T-helper 2 cell (primary cell): ENCODE data around the gene RFESD.
A peak's percentile ranks its signal among the peaks of the same experiment; 100 is the strongest.

Source experiments
- DNase-seq, 5 experiments: peaks; one replicate each; pipeline versions ENCODE4 v3.0.0 to v3.0.0-alpha.2; 2012 to 2022
- total RNA-seq, 2 donors: gene quantifications; one replicate each; lab custom pipeline; 2026; lab: John Stamatoyannopoulos, UW

Gene RFESD
- total RNA-seq: 1.2 to 4.0 reads per million in 2 donors

DNA sequence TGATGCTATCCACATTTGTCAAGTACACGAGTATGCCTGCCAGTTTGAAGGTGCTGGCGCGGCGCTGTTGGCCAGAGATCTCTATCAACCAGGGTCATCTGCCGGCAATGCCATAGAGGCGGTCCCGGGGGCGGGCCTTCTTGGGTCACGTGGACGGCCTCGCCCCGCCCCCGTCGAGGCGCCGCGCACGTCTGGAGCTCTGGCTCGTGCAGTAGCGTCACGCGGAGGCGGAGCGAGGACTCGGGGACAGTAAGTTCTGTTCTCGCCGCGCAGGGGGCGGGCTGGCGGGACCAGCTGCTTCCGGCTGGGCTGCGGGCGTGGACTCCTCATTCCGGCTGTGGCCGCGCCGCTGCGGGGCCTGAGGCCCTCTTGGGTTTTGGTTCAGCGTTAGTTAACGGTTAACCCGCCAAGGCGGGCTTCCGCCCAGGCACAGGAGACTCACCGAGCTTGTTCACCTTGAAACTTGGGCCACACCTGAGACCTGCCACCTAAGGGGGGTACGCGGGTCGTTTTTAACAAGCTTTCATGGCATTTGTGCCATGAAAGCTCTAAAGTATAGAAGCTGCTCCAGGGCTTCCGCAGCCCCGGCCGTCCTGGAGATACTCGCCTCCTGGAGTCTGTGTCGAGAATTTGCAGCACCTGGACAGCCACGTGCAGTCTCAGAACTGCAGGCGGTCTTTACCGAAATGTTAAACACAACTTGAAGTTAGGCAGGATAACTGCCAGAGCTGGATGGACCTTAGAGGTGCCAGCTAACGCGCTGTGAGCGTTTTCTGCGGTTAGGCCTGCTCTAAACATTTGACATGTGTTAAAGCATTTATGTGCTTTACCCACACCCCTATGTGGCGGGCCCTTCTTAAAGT lies at the start of gene RFESD:
Gene RFESD (plus strand): TSS at position 209 of the 863 bp plus-strand sequence. CDS start 5,495 bp downstream, outside the sequence.
- DNase-seq: peak; percentile 87 to 98 (median 90)

DNA sequence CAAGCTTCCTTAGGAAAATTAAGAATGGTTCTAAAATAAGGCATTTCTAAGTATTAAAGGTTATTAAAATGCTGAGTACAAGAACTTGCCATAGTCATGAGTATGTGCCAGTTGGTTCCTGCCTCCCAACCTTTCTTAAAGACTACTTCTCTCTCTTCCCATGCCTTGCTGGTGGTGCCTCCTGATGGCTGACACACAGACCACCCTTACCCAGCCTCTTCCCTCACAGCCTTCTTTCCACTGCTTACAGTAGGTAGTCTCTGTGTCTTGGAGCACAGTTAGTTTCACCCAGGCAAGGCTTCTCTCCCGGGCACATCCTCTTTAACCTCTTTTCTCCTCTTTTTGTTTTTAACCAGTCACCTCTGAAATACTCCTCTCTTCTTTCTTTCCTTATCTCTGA lies 47.3 kb upstream of the RFESD start:
- DNase-seq: no peak

DNA sequence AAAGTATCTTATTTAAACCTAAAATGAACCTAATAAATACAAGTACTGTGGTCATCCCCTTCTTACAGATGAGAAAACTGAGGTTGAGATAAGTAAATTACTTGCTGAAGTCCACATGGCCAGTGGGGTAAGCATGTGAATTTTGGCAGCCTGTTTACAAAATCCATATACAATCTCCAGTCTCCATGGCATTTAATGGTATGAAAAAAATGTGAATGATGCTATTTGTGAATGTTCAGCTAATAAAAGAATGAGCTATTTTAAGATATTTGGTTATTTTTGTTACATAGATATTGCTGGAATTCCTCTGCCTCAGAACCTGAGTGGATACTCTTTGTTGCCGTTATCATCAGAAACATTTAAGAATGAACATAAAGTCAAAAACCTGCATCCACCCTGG lies 46.0 kb upstream of the RFESD start:
- DNase-seq: no peak

DNA sequence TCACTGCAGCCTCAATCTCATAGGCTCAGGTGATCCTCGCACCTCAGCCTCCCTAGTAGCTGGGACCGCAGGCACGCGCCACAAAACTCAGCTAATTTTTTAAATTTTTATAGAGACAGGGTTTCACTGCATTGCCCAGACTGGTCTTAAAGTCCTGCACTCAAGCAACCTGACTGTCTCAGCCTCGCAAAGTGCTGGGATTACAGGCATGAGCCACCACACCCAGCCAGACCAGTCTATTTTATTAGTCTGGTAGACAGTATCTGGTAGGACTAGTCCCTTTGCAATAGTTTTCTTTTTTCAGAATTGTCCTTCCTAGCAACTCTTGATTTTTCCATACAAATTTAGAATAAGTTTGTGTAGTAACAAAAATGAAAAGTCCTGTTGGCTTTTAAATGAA lies 40.8 kb upstream of the RFESD start:
- no peak for DNase-seq

DNA sequence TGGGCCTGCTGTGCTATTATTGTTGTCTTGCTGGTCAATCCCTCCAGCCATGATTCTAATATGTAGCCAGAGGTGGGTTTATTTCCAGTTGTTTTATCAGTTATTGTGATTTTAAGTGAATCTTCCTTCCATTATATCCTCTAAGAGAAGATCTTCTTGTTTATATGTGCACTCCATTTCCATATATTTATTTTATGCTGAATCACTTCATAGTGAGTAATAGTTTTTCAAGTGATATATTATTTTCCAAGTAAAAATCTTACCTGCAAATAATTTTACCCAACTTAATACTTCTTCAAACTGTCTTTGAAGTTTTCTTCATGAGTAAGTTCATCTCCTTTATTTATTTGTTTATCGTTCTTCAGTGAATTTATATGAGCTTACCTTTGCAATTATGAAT lies 40.2 kb upstream of the RFESD start:
- no peak for DNase-seq

DNA sequence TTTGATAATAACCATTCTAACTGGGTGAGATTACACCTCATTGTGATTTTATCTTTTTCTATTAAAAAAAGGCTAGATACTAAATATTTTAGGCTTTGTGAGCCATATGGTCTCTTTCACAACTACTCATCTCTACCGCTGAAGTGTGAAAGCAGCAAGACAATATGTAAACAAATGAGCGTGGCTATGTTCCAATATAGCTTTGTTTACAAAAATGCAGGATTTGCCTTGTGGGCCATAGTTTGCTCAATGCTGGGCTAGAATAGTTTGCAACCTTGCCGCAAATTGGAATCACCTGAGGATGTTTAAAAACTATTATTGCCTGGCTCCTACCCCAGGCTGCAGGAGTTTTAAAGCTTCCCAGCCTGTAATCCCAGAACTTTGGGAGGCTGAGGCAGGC lies 36.9 kb upstream of the RFESD start:
- DNase-seq: no peak

DNA sequence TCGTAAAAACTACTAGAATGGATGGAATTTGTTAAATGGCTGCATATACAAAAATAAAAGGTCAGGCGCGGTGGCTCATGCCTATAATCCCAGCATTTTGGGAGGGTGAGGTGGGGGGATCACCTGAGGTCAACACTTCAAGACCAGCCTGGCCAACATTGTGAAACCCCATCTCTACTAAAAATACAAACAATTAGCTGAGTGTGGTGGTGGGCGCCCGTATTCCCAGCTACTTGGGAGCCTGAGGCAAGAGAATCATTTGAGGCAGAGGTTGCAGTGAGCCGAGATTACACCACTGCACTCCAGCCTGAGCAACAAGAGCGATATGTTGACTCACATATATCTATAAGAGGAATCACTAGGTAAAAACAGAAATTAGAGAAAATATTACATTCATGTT lies 36.0 kb upstream of the RFESD start:
- no peak for DNase-seq

DNA sequence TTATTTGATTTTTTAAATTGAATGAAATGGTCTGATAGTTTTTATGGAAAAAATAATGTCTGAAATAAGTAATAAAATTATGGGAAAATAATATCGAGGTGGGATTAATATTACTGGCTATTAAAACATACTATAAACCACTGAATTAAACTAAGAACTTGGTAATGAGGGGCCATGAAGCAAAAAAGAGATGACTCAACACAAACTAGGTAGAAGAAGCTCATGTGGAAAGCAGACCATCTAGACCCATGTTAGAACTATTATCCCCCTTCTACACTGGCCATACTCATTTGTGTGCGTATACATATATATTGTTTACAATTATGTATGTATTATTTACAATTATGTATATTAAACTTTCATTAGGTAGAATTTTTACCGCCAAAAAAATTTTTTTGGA lies 35.2 kb upstream of the RFESD start:
- DNase-seq: no peak

DNA sequence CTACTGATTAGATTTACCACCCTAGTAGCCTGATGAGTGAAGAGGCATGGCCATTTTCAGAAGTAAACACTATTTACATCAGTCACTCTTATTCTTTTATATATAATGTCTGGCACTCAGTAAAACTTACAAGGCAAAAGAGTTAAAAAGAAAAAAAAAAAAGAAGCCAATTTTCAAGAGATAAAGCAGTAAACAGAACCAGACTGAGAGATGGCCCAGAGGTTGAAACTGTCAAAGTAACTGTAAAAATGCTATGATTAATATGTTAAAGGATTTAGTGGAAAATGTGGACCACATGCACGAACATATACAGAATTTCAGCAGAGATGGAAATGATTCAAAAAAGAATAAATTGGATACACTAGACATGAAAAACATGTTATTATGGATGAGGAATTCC lies 33.1 kb upstream of the RFESD start:
- DNase-seq: no peak

DNA sequence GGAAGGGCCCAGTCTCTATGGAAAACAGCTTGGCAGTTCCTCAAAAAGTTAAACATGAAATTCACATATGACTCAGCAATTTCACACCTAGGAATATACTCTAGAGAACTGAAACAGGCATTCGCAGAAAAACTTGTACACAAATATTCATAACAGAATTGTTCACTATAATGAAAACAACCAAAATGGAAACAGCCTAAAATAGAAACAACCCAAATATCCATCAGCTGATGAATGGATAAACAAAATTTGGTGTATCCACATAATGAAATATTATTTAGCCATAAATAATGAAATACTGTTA lies 31.5 kb upstream of the RFESD start:
- DNase-seq: no peak

DNA sequence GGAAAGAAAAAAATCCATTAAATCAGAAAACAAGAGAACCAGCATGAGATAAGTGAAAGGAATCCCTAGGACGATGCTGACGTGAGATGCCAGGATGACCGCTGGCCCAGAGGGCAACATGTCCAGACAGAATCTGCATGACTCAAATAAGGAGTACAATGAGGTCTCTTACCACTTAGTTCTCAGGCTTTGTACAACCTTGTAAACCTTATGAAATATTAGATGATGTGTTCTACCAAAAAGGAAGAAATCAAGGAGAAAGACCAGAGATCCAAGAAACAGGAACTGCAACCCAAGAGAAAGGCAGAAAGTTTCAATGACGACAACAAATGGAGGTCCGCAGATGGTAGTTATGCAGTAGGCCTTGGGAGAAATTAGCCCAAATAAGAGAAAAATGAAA lies 29.5 kb upstream of the RFESD start:
- no peak for DNase-seq

DNA sequence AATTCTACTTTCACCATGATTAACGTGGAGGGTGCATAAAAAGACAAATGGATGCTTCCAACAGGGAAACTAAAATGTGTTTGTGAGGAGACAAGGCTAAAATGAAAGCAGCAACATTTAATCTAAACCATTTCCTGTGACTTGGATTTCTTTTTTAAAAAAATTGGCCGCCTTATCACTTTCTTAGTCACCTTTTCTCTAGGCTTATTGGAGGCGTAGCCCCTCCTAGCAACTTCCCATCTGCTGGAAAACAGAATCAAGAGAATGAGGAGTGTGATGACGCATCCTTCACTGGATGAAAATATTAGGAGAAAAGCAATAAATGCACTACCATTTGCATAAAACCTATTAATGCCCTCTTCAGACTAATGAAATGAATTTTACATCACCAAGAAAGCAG lies 27.5 kb upstream of the RFESD start:
- DNase-seq: no peak

DNA sequence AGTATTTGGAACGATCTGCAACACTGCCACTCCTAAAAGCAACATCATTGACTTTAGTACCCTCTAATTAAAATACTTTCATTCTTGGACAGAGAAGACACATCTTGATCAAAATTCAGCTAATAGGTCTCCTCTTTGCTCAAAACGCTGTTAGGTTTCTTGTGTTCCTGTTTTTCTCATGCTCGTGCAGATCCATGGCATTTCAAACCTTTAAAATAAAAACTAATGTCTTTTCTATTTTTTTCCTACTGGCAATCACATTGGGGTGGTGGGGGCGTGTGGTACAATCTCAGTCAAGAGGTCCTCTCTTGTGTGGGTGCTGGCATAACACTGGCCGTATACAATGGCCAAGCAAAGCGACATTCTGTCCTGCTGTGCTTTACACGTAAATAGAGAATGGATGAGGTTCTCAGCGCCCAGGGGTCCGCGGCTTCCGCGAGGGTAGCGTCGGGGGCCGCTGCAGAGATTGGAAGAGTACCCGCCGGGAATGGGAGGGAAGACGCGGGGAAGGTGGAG lies 27.0 kb upstream of the RFESD start:
- DNase-seq: no peak

DNA sequence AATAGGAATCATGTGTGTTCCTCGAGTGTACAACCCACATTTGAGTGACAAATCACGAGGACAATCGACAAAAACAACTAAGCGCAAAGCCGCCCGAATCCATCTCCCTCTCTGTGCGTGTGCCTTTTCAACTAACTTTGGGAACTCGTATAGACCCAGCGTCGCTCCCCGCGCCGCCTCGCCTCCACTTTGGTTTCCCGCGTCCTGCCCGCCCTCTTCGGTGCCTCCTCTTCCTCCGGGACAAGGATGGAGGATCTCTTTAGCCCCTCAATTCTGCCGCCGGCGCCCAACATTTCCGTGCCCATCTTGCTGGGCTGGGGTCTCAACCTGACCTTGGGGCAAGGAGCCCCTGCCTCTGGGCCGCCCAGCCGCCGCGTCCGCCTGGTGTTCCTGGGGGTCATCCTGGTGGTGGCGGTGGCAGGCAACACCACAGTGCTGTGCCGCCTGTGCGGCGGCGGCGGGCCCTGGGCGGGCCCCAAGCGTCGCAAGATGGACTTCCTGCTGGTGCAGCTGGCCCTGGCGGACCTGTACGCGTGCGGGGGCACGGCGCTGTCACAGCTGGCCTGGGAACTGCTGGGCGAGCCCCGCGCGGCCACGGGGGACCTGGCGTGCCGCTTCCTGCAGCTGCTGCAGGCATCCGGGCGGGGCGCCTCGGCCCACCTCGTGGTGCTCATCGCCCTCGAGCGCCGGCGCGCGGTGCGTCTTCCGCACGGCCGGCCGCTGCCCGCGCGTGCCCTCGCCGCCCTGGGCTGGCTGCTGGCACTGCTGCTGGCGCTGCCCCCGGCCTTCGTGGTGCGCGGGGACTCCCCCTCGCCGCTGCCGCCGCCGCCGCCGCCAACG lies 26.3 kb upstream of the RFESD start, which contains the start of gene GPR150:
Gene GPR150 (plus strand): TSS at position 58 of the 840 bp plus-strand sequence. CDS start 189 bp downstream, at position 247.
- peak; percentile 36 to 84 (median 53) for DNase-seq

DNA sequence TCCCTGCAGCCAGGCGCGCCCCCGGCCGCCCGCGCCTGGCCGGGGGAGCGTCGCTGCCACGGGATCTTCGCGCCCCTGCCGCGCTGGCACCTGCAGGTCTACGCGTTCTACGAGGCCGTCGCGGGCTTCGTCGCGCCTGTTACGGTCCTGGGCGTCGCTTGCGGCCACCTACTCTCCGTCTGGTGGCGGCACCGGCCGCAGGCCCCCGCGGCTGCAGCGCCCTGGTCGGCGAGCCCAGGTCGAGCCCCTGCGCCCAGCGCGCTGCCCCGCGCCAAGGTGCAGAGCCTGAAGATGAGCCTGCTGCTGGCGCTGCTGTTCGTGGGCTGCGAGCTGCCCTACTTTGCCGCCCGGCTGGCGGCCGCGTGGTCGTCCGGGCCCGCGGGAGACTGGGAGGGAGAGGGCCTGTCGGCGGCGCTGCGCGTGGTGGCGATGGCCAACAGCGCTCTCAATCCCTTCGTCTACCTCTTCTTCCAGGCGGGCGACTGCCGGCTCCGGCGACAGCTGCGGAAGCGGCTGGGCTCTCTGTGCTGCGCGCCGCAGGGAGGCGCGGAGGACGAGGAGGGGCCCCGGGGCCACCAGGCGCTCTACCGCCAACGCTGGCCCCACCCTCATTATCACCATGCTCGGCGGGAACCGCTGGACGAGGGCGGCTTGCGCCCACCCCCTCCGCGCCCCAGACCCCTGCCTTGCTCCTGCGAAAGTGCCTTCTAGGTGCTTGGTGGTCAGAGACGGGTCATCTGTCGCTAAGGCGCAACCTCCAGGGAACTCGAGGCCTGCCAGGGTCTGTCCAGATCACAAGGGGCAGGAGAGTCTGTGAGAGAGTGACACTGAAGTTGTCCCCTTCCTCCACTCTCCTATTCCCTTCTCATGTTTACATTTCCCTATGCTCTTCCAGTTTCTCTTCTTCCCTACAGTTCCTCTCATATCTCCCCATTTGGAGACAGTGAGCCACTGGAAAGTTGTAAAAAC lies 25.4 kb upstream of the RFESD start:
- peak; percentile 24 to 73 (median 33) for DNase-seq

DNA sequence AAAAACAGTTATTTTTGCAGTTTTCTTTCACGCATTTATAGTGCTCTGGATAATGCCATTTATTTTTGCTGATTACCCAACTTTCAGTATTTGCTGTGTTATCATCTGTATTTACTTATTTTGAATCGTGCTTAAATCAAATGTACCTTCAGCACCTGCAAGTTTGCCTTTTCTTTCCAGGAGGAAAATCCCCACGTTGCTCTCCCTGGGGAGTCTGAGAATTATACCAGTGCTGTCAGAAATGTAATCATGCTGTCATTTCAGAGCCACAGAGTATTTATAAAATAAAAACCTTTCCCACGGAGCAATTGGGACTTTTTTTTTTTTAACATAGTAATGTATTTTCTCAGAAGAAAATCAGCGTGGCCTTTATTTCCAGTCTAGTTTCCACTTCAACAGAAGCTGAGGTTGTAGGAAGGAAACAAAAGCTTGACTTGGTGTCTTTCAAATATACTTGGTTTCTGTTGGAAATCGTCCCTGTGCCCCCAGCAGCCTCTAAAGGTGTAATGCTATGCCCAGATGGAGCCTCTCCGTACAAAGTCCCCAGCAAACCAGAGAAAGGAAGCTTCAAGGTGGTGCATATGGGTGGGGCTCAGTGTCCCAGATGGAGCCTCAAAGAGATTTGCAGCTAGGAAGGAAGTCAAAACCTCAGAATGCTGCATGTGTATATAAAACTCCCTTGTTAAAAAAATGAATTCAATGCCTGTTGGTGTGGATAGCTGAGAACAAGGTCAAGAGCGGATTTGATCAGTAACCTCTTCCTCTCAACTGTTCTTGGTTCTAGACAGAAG lies 24.5 kb upstream of the RFESD start:
- DNase-seq: peak in 3 of 5 experiments; percentile 9 to 73 (median 54)

DNA sequence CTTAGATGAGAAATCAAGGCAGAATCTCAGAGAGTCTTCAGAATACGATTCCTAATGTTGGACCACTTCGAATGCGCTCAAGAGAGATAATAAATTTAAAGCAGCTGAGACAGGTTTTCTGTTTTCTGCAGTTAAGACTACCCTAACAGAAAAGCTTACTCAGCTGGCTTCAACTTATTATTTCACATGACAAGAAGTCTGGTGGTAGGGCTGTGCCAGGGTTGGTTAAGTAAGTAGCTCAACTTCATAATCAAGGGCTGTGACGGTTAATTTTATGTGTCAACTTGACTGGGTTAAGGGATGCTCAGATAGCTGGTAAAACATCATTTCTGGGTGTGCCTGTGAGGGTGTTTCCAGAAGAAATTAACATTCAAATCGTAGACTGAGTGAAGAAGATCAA lies 22.9 kb upstream of the RFESD start:
- no peak for DNase-seq

DNA sequence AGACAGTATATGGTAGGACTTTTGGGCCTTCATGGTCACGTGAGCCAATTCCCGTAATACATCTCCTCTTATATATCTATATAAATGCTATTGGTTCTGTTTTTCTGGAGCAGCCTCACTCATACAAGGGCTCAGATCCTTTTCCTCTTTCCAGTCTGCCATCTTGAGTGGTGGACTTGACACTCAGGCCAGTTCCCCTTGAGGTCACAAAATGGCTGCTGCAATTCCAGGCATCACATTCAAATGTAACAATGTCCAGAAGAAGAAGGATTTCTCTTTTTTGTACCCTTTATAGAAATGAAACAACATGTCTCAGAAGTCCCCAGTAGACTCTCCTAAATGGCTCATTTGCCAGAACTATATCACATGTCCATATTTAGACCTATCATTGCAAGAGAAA lies 22.2 kb upstream of the RFESD start:
- DNase-seq: no peak

DNA sequence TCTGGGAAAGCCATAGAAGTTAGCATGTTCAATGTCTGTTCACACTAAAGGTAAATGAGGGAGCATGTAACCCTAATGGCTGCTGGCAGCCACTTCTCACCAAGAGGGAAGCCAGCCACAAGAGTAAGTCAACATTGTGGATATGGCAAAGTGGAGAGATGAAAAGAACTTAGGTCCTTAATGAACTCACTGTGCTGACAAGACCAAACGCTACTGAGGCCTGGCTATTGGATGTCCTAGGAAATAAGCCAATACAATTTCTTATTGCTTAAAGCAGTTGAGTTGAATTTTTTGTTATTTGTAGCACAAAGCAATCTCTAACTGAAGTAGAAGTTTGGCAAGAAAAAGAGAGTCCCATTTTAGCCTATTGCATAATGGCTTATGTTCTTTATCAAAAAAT lies 19.9 kb upstream of the RFESD start:
- no peak for DNase-seq

DNA sequence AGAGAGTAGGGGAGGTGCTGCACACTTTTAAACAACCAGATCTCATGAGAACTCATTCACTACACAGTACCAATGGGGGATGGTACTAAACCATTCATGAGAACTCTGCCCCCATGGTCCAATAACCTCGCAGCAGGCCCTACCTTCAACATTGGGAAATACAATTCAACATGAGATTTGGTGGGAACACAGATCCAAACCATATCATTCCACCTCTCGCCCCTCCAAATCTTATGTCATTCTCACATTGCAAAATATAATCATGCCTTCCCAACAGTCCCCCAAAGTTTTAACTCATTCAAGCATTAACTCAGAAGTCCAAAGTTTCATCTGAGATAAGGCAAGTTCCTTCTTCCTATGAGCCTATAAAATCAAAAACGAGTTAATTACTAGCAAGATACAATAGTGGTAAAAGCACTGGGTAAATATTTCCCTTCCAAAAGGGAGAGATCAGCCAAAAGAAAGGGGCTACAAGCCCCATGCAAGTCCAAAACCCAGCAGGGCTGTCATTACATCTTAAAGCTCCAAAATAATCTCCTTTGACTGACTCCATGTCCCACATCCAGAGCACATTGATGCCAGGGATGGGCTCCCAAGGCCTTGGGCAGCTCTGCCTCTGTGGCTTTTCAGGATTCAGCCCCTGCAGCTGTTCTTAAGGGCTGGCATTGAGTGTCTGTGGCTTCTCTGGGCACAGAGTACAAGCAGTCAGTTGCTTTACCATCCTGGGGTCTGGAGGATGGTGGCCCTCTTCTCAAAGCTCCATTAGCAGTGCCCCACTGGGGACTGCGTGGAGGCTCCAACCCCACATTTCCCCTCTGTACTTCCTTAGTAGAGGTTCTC lies 18.4 kb upstream of the RFESD start:
- DNase-seq: no peak

DNA sequence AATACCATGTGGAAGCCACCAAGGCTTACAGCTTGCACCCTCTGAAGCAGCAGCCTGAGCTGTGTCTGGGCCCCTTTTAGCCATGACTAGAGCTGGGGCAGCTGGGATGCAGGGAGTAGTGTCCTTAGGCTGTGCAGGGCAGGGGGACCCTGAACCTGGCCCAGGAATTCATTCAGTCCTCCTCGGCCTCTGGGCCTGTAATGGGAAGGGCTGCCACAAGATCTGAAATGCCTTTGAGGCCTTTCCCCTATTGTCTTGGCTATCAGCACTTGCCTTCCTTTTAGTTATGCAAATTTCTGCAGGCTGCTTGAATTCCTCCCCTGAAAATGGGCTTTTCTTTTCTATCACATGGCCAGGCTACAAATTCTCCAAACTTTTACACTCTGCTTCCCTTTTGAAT lies 17.6 kb upstream of the RFESD start:
- no peak for DNase-seq
